PC-3 (cell line): ENCODE results near the gene TNRC6C. TPM values are rescaled to one million over a fixed set of nuclear protein-coding genes. Genes with fewer than 3 reads are reported as not detected.

ENCODE experiments used
- ATAC-seq: fragments of 200-7000 bp; cut with Tn5 transposase; 2 replicates; pipeline ENCODE4 v1.9.1; 2020; ENCODE audit warnings: mild to moderate bottlenecking, moderate library complexity
- BruUV-seq: library from RNA; stranded (reverse); fragments of 400-500 nt; replicated peaks from 2 replicates; lab custom pipeline; 2021; lab: Mats Ljungman, UMichigan
- CTCF ChIA-PET: fragments of 300-600 bp; sonication (Branson Sonifier 250); formaldehyde crosslinking; loops from one replicate; lab custom pipeline; 2022; ENCODE audit warnings: antibody characterized with exemption; lab: Charles Lee
- POLR2A ChIA-PET: fragments of 300-600 bp; sonication (Branson Sonifier 250); formaldehyde crosslinking; loops from one replicate; lab custom pipeline; 2022; ENCODE audit warnings: antibody characterized with exemption; ENCODE audit not compliant: unreplicated experiment; lab: Charles Lee
- DNase-seq: peaks from one replicate; pipeline ENCODE4 v3.0.0-alpha.2; 2015
- H2AFZ ChIP-seq: fragments of 300-600 bp; sonication (generic); 2 replicates; pipeline ENCODE4 v1.6.0; 2016; ENCODE audit warnings: antibody characterized with exemption, low read length
- H3F3A ChIP-seq: fragments of 300-600 bp; sonication (generic); one replicate; pipeline ENCODE4 v1.6.0; 2017; ENCODE audit warnings: antibody characterized with exemption, low read length, control low read depth, mild to moderate bottlenecking; ENCODE audit not compliant: unreplicated experiment
- H3K27ac ChIP-seq: fragments of 300-600 bp; sonication (generic); 2 replicates; pipeline ENCODE4 v1.5.1; 2016; ENCODE audit warnings: mild to moderate bottlenecking, low read length
- H3K27me3 ChIP-seq: fragments of 300-600 bp; sonication (generic); 2 replicates; pipeline ENCODE4 v1.6.1; 2016; ENCODE audit warnings: low read length, mixed read lengths
- H3K36me3 ChIP-seq: fragments of 300-600 bp; sonication (generic); 2 replicates; pipeline ENCODE4 v1.6.1; 2016; ENCODE audit warnings: low read depth, mixed run types, low read length, mixed read lengths
- H3K4me1 ChIP-seq: fragments of 300-600 bp; sonication (generic); 2 replicates; pipeline ENCODE4 v1.5.1; 2016; ENCODE audit warnings: low read length; ENCODE audit not compliant: insufficient read depth
- H3K4me2 ChIP-seq: fragments of 300-600 bp; sonication (generic); 2 replicates; pipeline ENCODE4 v1.6.0; 2016; ENCODE audit warnings: low read length
- H3K4me3 ChIP-seq: fragments of 300-600 bp; sonication (generic); 2 replicates; pipeline ENCODE4 v1.5.1; 2016; ENCODE audit warnings: mild to moderate bottlenecking, low read length, mixed read lengths
- H3K79me2 ChIP-seq: fragments of 300-600 bp; sonication (generic); 2 replicates; pipeline ENCODE4 v1.6.1; 2017; ENCODE audit warnings: low read length, mixed read lengths
- H3K9ac ChIP-seq: fragments of 300-600 bp; sonication (generic); 2 replicates; pipeline ENCODE4 v1.6.0; 2016; ENCODE audit warnings: mild to moderate bottlenecking, low read length
- H3K9me2 ChIP-seq: fragments of 300-600 bp; sonication (generic); replicated peaks from 2 replicates; pipeline ENCODE4 v1.6.1; 2016; ENCODE audit warnings: mixed run types, low read length, mixed read lengths
- H3K9me3 ChIP-seq: fragments of 300-600 bp; sonication (generic); 2 replicates; pipeline ENCODE4 v1.6.1; 2016; ENCODE audit warnings: low read length, mixed read lengths
- H4K20me1 ChIP-seq: fragments of 300-600 bp; sonication (generic); 2 replicates; pipeline ENCODE4 v1.6.1; 2016; ENCODE audit warnings: low read length, mixed read lengths
- EZH2 ChIP-seq: fragments of 300-600 bp; sonication (generic); IDR thresholded peaks from one replicate; pipeline ENCODE4 v1.6.1; 2017; ENCODE audit warnings: antibody characterized with exemption, mild to moderate bottlenecking, low read length; ENCODE audit not compliant: unreplicated experiment
- EZH2phosphoT487 ChIP-seq: fragments of 300-600 bp; sonication (generic); IDR thresholded peaks from 2 replicates; pipeline ENCODE4 v1.6.1; 2018; ENCODE audit warnings: mild to moderate bottlenecking, antibody characterized with exemption, low read length, borderline replicate concordance
- intact Hi-C: fragments of 100-400 bp; cut with micrococcal nuclease; formaldehyde crosslinking; loops from 2 replicates; pipeline ENCODE4 v1.9.0; 2023
- total RNA-seq: library from RNA; depleted of rRNA; stranded (reverse); fragments of >200 nt; gene quantifications from 2 replicates; pipeline ENCODE4 v1.2.3, GENCODE V29; 2014
- TF ChIP-seq, protein P1 (sequence below): fragments of 300-600 bp; sonication (generic); conservative IDR thresholded peaks from 2 replicates; pipeline ENCODE4 v1.5.1; 2017; ENCODE audit warnings: antibody characterized with exemption, low read depth, mild to moderate bottlenecking, low read length

The TNRC6C gene
- total RNA-seq, 1 experiment from 2014 or later = 5.3 TPM

DNA sequence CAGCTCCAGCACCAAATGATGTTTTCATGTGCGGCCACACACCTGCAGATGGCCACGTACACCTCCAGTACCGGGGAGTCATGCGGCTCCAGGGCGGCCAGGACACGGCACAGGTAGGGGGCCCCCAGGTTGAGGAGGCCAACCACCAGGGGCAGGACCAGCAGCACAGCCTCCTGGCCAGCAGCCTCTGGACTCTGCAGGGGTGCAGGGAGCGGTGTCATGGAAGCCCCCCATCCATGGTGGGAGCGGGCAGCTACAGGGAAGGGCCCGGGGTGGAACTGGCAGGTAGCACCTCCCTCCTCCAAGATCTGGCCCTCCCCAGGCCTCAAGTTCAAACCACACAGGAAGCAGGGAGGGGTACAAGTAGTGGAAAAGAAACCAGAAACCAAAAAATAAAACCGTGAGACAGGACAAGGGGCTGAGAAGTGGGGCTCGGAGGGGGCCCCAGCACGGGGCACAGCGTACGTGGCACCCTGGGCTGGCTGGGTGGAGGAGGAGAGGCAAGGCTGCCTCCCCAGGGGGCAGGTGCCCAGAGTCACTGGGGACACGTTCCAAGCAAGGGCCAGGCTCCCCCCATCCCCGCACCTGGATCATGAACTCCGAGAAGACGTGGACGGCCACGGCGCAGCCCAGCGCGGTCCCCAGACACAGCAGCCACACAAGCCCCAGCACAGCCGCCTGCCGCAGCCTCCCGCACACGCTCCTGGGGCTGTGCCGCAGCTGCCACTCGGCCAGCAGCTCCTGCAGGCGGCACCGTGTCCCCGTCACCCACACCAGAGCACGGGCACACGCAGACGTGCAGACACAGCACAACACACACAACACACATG, 162.7 kb downstream of the TNRC6C start:
- intact Hi-C loops = no loop called here
- TF ChIP-seq, protein P1, sequence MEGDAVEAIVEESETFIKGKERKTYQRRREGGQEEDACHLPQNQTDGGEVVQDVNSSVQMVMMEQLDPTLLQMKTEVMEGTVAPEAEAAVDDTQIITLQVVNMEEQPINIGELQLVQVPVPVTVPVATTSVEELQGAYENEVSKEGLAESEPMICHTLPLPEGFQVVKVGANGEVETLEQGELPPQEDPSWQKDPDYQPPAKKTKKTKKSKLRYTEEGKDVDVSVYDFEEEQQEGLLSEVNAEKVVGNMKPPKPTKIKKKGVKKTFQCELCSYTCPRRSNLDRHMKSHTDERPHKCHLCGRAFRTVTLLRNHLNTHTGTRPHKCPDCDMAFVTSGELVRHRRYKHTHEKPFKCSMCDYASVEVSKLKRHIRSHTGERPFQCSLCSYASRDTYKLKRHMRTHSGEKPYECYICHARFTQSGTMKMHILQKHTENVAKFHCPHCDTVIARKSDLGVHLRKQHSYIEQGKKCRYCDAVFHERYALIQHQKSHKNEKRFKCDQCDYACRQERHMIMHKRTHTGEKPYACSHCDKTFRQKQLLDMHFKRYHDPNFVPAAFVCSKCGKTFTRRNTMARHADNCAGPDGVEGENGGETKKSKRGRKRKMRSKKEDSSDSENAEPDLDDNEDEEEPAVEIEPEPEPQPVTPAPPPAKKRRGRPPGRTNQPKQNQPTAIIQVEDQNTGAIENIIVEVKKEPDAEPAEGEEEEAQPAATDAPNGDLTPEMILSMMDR = no peak
- no peak for TF ChIP-seq EZH2
- TF ChIP-seq EZH2phosphoT487 = no peak
- POLR2A ChIA-PET = no interaction called here

DNA sequence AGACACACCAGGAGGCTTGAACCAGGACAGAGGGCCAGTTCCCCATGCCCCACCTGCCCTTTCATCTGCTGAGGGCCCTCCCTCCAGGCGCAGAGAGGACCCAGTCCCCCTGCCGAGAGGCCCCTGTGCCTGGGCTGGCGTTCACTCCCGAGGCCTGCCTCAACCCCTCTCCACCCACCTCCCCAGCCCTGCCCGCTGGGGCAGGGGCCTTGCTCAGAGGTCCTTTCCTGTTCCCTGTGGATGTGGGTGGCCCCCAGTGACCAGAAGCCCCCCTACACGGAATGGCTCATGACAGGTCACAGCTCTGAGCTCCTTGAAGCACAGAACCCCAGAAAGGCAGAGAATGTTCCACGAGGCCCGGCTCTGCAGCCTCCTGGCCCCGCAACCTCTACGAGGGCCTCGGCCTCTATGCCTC, 163.3 kb downstream of the TNRC6C start:
- ATAC-seq (no peak), DNase-seq (no peak)
- intact Hi-C loops = no loop called here
- no peaks in the 10 kb centered on the region for H3K27me3 ChIP-seq
- POLR2A ChIA-PET = no interaction called here
- H3K27ac ChIP-seq = no peak overlapping the region
- H2AFZ ChIP-seq = no peak overlapping the region
- H3K4me2 ChIP-seq = no peak overlapping the region
- peaks cover 10% of the 10 kb centered on the region for H3K79me2 ChIP-seq
- peaks cover 18% of the 10 kb centered on the region; the same call in 1 of the 2 replicates for H3K36me3 ChIP-seq
- H3K9me2 ChIP-seq = no peaks in the 10 kb centered on the region
- no peaks in the 10 kb centered on the region for H3F3A ChIP-seq
- no peaks in the 10 kb centered on the region for H4K20me1 ChIP-seq
- no peaks in the 10 kb centered on the region for H3K9me3 ChIP-seq
- TF ChIP-seq, protein P1 = no peak
- TF ChIP-seq EZH2 (no peak), EZH2phosphoT487 (no peak)
- H3K4me1 ChIP-seq = peaks cover 3% of the 10 kb centered on the region; the same call in 1 of the 2 replicates
- no TSS peak for BruUV-seq
- H3K9ac ChIP-seq = no peak overlapping the region
- H3K4me3 ChIP-seq = no peak overlapping the region
- CTCF ChIA-PET = no interaction called here

More for the DNA sequence above, 162.7 kb downstream of the TNRC6C start:
- ATAC-seq (no peak), DNase-seq (no peak)
- peaks cover 4% of the 10 kb centered on the region for H3K79me2 ChIP-seq
- no TSS peak for BruUV-seq
- H3K4me2 ChIP-seq = no peak overlapping the region
- no peak overlapping the region for H3K27ac ChIP-seq
- no peak overlapping the region for H3K4me3 ChIP-seq
- CTCF ChIA-PET = no interaction called here
- H3K27me3 ChIP-seq = no peaks in the 10 kb centered on the region
- H3F3A ChIP-seq = no peaks in the 10 kb centered on the region
- no peak overlapping the region for H3K9ac ChIP-seq
- H2AFZ ChIP-seq = no peak overlapping the region
- no peaks in the 10 kb centered on the region for H4K20me1 ChIP-seq
- peaks cover 18% of the 10 kb centered on the region; the same call in 1 of the 2 replicates for H3K36me3 ChIP-seq
- no peaks in the 10 kb centered on the region for H3K4me1 ChIP-seq
- H3K9me2 ChIP-seq = no peaks in the 10 kb centered on the region
- H3K9me3 ChIP-seq = no peaks in the 10 kb centered on the region
